GM23338 (cell line): ENCODE data around the gene S100A8. TPM values are rescaled to one million over a fixed set of nuclear protein-coding genes. Genes with fewer than 3 reads are reported as not detected.
"Not testable (repeated sequence)": the region's sequence is repeated elsewhere in the genome, so short reads cannot be mapped to it uniquely, and the experiment has no call there.

Source experiments
- ATAC-seq: fragments of 200-7000 bp; cut with Tn5 transposase; 3 replicates; pipeline ENCODE4 v1.9.1; 2020
- DNase-seq: peaks from one replicate; pipeline ENCODE4 v3.0.0-alpha.2; 2015; ENCODE audit warnings: low spot score
- H2AFZ ChIP-seq: fragments of 200-600 bp; sonication (generic); 2 replicates; pipeline ENCODE4 v1.8.0; 2016; ENCODE audit warnings: antibody characterized with exemption, mild to moderate bottlenecking, moderate library complexity
- H3F3A ChIP-seq: fragments of 200-600 bp; sonication (generic); replicated peaks from 2 replicates; pipeline ENCODE4 v1.8.0; 2017; ENCODE audit warnings: antibody characterized with exemption, mixed run types, low read depth
- H3K27ac ChIP-seq: fragments of 200-600 bp; sonication (generic); 2 replicates; pipeline ENCODE4 v1.6.1; 2016; ENCODE audit warnings: low read depth
- H3K27me3 ChIP-seq: fragments of 200-600 bp; sonication (generic); 2 replicates; pipeline ENCODE4 v1.8.0; 2016; ENCODE audit warnings: mild to moderate bottlenecking, mixed run types, moderate library complexity; ENCODE audit not compliant: insufficient read depth
- H3K36me3 ChIP-seq: fragments of 200-600 bp; sonication (generic); 2 replicates; pipeline ENCODE4 v1.8.0; 2016; ENCODE audit warnings: mild to moderate bottlenecking; ENCODE audit not compliant: insufficient read depth
- H3K4me1 ChIP-seq: fragments of 200-600 bp; sonication (generic); 2 replicates; pipeline ENCODE4 v1.8.0; 2016; ENCODE audit warnings: mild to moderate bottlenecking, moderate library complexity; ENCODE audit not compliant: insufficient read depth
- H3K4me2 ChIP-seq: fragments of 200-600 bp; sonication (generic); 2 replicates; pipeline ENCODE4 v1.7.1; 2017; ENCODE audit warnings: mixed run types
- H3K4me3 ChIP-seq: fragments of 200-600 bp; sonication (generic); 2 replicates; pipeline ENCODE4 v1.6.1; 2016; ENCODE audit warnings: mixed run types
- H3K79me2 ChIP-seq: fragments of 200-600 bp; sonication (generic); replicated peaks from 2 replicates; pipeline ENCODE4 v1.8.0; 2017; ENCODE audit warnings: mild to moderate bottlenecking; ENCODE audit not compliant: insufficient read depth
- H3K9me2 ChIP-seq: fragments of 200-600 bp; sonication (generic); 2 replicates; pipeline ENCODE4 v1.8.0; 2017; ENCODE audit not compliant: insufficient read depth
- H4K20me1 ChIP-seq: fragments of 200-600 bp; sonication (generic); replicated peaks from 2 replicates; pipeline ENCODE4 v1.8.0; 2017; ENCODE audit warnings: mild to moderate bottlenecking; ENCODE audit not compliant: insufficient read depth
- H3K27ac Mint-ChIP-seq: 2 replicates; pipeline ENCODE4 v1.8.0; 2020; ENCODE audit warnings: inconsistent platforms, mild to moderate bottlenecking, moderate library complexity, mixed read lengths
- H3K27me3 Mint-ChIP-seq: 3 replicates; pipeline ENCODE4 v1.8.0; 2022; ENCODE audit warnings: low read depth, mild to moderate bottlenecking, moderate library complexity, mixed read lengths, inconsistent platforms; ENCODE audit not compliant: insufficient read depth, poor library complexity
- H3K36me3 Mint-ChIP-seq: 3 replicates; pipeline ENCODE4 v1.8.0; 2021; ENCODE audit warnings: low read depth, mild to moderate bottlenecking, inconsistent platforms, moderate library complexity, mixed read lengths
- H3K4me1 Mint-ChIP-seq: 3 replicates; pipeline ENCODE4 v1.8.0; 2020; ENCODE audit warnings: mild to moderate bottlenecking, inconsistent platforms, mixed read lengths
- H3K4me3 Mint-ChIP-seq: 3 replicates; pipeline ENCODE4 v1.8.0; 2021; ENCODE audit warnings: moderate library complexity, mild to moderate bottlenecking, inconsistent platforms, mixed read lengths
- H3K9me3 Mint-ChIP-seq: 3 replicates; pipeline ENCODE4 v1.8.0; 2020; ENCODE audit warnings: moderate library complexity, mild to moderate bottlenecking, inconsistent platforms, mixed read lengths
- EZH2 ChIP-seq: fragments of 200-600 bp; sonication (generic); IDR thresholded peaks from one replicate; pipeline ENCODE4 v1.8.0; 2017; ENCODE audit warnings: antibody characterized with exemption, mild to moderate bottlenecking, low read depth; ENCODE audit not compliant: unreplicated experiment
- NANOG ChIP-seq: IDR thresholded peaks from 2 replicates; pipeline ENCODE4 v1.6.1; 2016; ENCODE audit warnings: antibody characterized with exemption, borderline replicate concordance
- POLR2AphosphoS5 ChIP-seq: IDR thresholded peaks from 2 replicates; pipeline ENCODE4 v1.6.1; 2016; ENCODE audit warnings: antibody characterized with exemption, low read depth
- REST ChIP-seq: IDR thresholded peaks from one replicate; pipeline ENCODE4 v1.6.1; 2018; ENCODE audit warnings: antibody characterized with exemption; ENCODE audit not compliant: unreplicated experiment
- ZNF462 ChIP-seq: fragments of 250-450 bp; sonication (Bioruptor Pico); IDR thresholded peaks from 2 replicates; pipeline ENCODE4 v1.5.0; 2020; ENCODE audit warnings: mild to moderate bottlenecking, moderate library complexity
- polyA plus RNA-seq: library from polyadenylated mRNA; unstranded; fragments of >200 nt; fragmentation: Nextera tagmentation; extraction: Ambion mirVana; gene quantifications from 2 replicates; pipeline ENCODE4 v1.2.1, GENCODE V29; 2016
- total RNA-seq: library from RNA; depleted of rRNA; stranded (reverse); fragments of >200 nt; shearing (Covaris generic); gene quantifications from 2 replicates; pipeline ENCODE4 v1.2.3, GENCODE V29; 2014

Gene S100A8
- total and polyA plus RNA-seq, 2 experiments from 2014 or later: not detected

GRCh38 chr1:153420306-153420705 lies 29.4 kb upstream of the S100A8 start (continued):
- TF ChIP-seq ZNF462 (CRISPR knock-in tag) (no peak), REST (no peak), EZH2 (no peak), NANOG (no peak), POLR2AphosphoS5 (no peak)

GRCh38 chr1:153419436-153419793 lies 28.5 kb upstream of the S100A8 start:
- H3K27ac Mint-ChIP-seq, H3K4me2 ChIP-seq, H4K20me1 ChIP-seq, H3K4me1 Mint-ChIP-seq, H3K9me2 ChIP-seq, DNase-seq, H3K27me3 Mint-ChIP-seq, H3K4me3 ChIP-seq, H2AFZ ChIP-seq, H3K4me3 Mint-ChIP-seq, H3K36me3 Mint-ChIP-seq, H3K79me2 ChIP-seq, H3K27ac ChIP-seq, H3F3A ChIP-seq, H3K9me3 Mint-ChIP-seq, H3K4me1 ChIP-seq, ATAC-seq, H3K27me3 ChIP-seq, H3K36me3 ChIP-seq: not testable (repeated sequence)

DNA sequence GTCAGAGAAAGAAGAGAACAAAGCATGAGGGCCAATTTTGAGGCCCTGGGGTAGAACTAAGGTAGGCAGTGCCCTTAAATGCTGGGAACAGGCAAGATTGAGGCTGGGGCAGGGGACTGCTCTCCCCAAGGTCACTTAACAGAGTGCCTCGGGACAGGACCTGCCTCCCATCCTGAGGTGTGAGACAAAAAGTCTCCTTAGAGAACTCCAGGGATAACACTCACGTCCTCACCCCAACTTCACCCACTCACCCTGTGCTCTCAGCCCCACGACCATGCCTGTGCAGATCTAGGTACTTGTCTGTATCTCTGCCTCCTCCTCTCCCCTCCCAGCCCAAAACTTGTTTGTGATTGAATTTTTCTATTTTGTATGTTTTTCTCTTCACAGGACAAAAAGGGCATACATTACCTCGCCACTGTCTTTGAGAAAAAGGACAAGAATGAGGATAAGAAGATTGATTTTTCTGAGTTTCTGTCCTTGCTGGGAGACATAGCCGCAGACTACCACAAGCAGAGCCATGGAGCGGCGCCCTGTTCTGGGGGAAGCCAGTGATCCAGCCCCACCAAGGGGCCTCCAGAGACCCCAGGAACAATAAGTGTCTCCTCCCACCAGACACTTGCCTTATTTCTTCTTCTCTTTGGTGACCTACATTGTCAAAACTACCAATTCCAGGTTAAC lies 28.0 kb upstream of the S100A8 start:
- H3K27me3 ChIP-seq, H3K27ac ChIP-seq, H3K79me2 ChIP-seq, H3K36me3 Mint-ChIP-seq, H4K20me1 ChIP-seq, H3F3A ChIP-seq, H3K27me3 Mint-ChIP-seq, H3K9me2 ChIP-seq, H3K4me3 Mint-ChIP-seq, H3K9me3 Mint-ChIP-seq, H3K4me3 ChIP-seq, H3K4me1 ChIP-seq, H3K4me1 Mint-ChIP-seq, H3K36me3 ChIP-seq, H2AFZ ChIP-seq, ATAC-seq, H3K4me2 ChIP-seq, DNase-seq, H3K27ac Mint-ChIP-seq: not testable (repeated sequence)
